GM23248 (cell line): ENCODE measurements around the gene AKAP4. TPM values are rescaled to one million over a fixed set of nuclear protein-coding genes. Genes with fewer than 3 reads are reported as not detected.

ENCODE experiments used
- DNase-seq: peaks from one replicate; pipeline ENCODE4 v3.0.0-alpha.2; 2015
- H2AFZ ChIP-seq: fragments of 200-600 bp; sonication (generic); 2 replicates; pipeline ENCODE4 v1.6.1; 2016; ENCODE audit warnings: antibody characterized with exemption
- H3F3A ChIP-seq: fragments of 200-600 bp; sonication (generic); 2 replicates; pipeline ENCODE4 v1.6.1; 2016; ENCODE audit warnings: mild to moderate bottlenecking, antibody characterized with exemption, mixed run types; ENCODE audit not compliant: insufficient read depth
- H3K27ac ChIP-seq: fragments of 200-600 bp; sonication (generic); 2 replicates; pipeline ENCODE4 v1.5.1; 2016; ENCODE audit warnings: mild to moderate bottlenecking
- H3K27me3 ChIP-seq: fragments of 200-600 bp; sonication (generic); replicated peaks from 2 replicates; pipeline ENCODE4 v1.6.1; 2016; ENCODE audit warnings: mild to moderate bottlenecking; ENCODE audit not compliant: insufficient read depth
- H3K36me3 ChIP-seq: fragments of 200-600 bp; sonication (generic); 2 replicates; pipeline ENCODE4 v1.6.1; 2016; ENCODE audit warnings: low read depth, mild to moderate bottlenecking
- H3K4me1 ChIP-seq: fragments of 200-600 bp; sonication (generic); 2 replicates; pipeline ENCODE4 v1.6.1; 2016; ENCODE audit warnings: mild to moderate bottlenecking; ENCODE audit not compliant: insufficient read depth
- H3K4me2 ChIP-seq: fragments of 200-600 bp; sonication (generic); one replicate; pipeline ENCODE4 v1.6.1; 2016; ENCODE audit warnings: mild to moderate bottlenecking; ENCODE audit not compliant: unreplicated experiment
- H3K4me3 ChIP-seq: fragments of 200-600 bp; sonication (generic); 2 replicates; pipeline ENCODE4 v1.5.1; 2016; ENCODE audit warnings: mild to moderate bottlenecking
- H3K79me2 ChIP-seq: fragments of 200-600 bp; sonication (generic); 2 replicates; pipeline ENCODE4 v1.6.1; 2016; ENCODE audit warnings: mild to moderate bottlenecking; ENCODE audit not compliant: insufficient read depth
- H3K9ac ChIP-seq: fragments of 200-600 bp; sonication (generic); 2 replicates; pipeline ENCODE4 v1.6.1; 2016; ENCODE audit warnings: mild to moderate bottlenecking
- H3K9me2 ChIP-seq: fragments of 200-600 bp; sonication (generic); 2 replicates; pipeline ENCODE4 v1.6.1; 2016; ENCODE audit warnings: mixed run types, mild to moderate bottlenecking, moderate library complexity; ENCODE audit not compliant: insufficient read depth
- H3K9me3 ChIP-seq: fragments of 200-600 bp; sonication (generic); one replicate; pipeline ENCODE4 v1.6.1; 2017; ENCODE audit warnings: low read depth
- H4K20me1 ChIP-seq: fragments of 200-600 bp; sonication (generic); 2 replicates; pipeline ENCODE4 v1.6.0; 2016; ENCODE audit not compliant: insufficient read depth
- EZH2 ChIP-seq: fragments of 200-600 bp; sonication (generic); IDR thresholded peaks from 2 replicates; pipeline ENCODE4 v1.6.1; 2018; ENCODE audit warnings: antibody characterized with exemption, mild to moderate bottlenecking; ENCODE audit not compliant: insufficient read depth, poor library complexity, severe bottlenecking
- EZH2phosphoT487 ChIP-seq: fragments of 200-600 bp; sonication (generic); IDR thresholded peaks from 2 replicates; pipeline ENCODE4 v1.6.1; 2018; ENCODE audit warnings: antibody characterized with exemption, moderate library complexity, mild to moderate bottlenecking, low read depth; ENCODE audit not compliant: insufficient read depth
- WGBS, 2 experiments: methylation state at CpG; one replicate each; pipeline ENCODE4 v1.1.6; 2015 to 2017; ENCODE audit warnings: low lambda C conversion rate in 2 of 2, low coverage in 1 of 2; ENCODE audit errors: missing lambda C conversion rate in 2 of 2; 5-methylcytosine and 5-hydroxymethylcytosine counted together
- in situ Hi-C: fragments of 300-500 bp; cut with MboI; formaldehyde crosslinking; loops from 2 replicates; pipeline ENCODE4 v1.15.0; 2020
- polyA plus RNA-seq: library from polyadenylated mRNA; unstranded; fragments of >200 nt; fragmentation: Nextera tagmentation; extraction: Ambion mirVana; gene quantifications from 2 replicates; pipeline ENCODE4 v1.2.1, GENCODE V29; 2016
- small RNA-seq: library from RNA; depleted of rRNA; stranded (forward); fragments of <200 nt; gene quantifications from one replicate; pipeline ENCODE3, GENCODE V24; 2014; ENCODE audit warnings: low read depth, low replicate concordance
- total RNA-seq: library from RNA; depleted of rRNA; stranded (reverse); fragments of >200 nt; shearing (Covaris generic); gene quantifications from 2 replicates; pipeline ENCODE4 v1.2.3, GENCODE V29; 2014; rRNA removed

AKAP4 gene
- total and polyA plus RNA-seq, 2 experiments from 2014 or later, result not detected

DNA sequence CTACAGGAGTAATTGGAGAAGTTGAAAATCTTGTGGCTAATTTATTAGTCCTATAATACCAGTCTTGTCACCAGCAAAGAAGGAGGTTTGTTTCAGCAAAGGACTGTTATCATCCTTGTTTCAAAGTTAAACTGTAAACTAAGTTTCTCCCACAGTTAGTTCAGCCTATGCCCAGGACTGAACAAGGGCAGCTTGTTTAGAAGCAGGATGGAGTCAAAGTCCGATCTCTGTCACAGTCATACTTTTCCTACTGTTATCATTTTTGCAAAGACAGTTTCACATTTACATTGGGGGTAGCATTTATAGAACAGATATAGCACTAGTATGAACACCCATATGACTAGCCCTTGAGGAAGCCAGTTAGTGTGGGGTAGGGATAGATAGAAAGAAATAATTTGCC, 46.4 kb downstream of the AKAP4 start:
- in situ Hi-C loops, result no loop called here
- H3K36me3 ChIP-seq, result no peaks in the 10 kb centered on the region
- no peak for TF ChIP-seq EZH2phosphoT487
- TF ChIP-seq EZH2, result no peak

DNA sequence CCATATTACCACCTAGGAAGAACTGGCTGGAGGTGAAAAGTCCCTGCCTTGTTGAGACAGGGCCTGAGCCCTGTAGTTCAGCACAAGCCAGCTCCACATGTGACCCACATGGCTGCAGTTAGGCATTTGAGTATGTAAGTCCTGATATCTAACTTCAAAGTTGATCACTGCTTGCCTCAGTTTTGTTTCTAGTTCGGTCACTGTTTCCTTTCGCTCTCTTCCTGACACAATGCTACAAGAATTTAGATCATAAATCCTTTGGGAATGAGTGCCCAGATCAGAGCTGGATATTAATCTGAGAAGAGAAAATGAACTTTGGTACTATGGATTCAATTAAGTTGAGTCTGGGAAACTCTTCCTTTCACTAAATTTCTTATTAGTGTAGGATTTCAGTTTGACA, 48.4 kb downstream of the AKAP4 start:
- in situ Hi-C loops, result no loop called here
- no peak overlapping the region for H2AFZ ChIP-seq
- TF ChIP-seq EZH2, result no peak
- TF ChIP-seq EZH2phosphoT487, result no peak
- no peak overlapping the region for H3K9ac ChIP-seq
- no peak overlapping the region for H3K4me2 ChIP-seq
- H3K27ac ChIP-seq, result no peak overlapping the region
- H3K9me2 ChIP-seq, result no peaks in the 10 kb centered on the region
- no peaks in the 10 kb centered on the region for H3K27me3 ChIP-seq
- no peaks in the 10 kb centered on the region for H3K9me3 ChIP-seq
- H3K79me2 ChIP-seq, result no peaks in the 10 kb centered on the region
- 4 to 9% methylated on average over 2 of the region's 2 CpGs for WGBS, 2 experiments
- H4K20me1 ChIP-seq, result no peaks in the 10 kb centered on the region
- H3K4me1 ChIP-seq, result no peaks in the 10 kb centered on the region
- DNase-seq, result no peak
- H3K4me3 ChIP-seq, result no peak overlapping the region
- H3K36me3 ChIP-seq, result no peaks in the 10 kb centered on the region
- no peaks in the 10 kb centered on the region for H3F3A ChIP-seq

More for the DNA sequence above, 46.4 kb downstream of the AKAP4 start:
- Histone ChIP-seq H3K4me3 (no peak overlapping the region), H3K4me2 (no peak overlapping the region), H3F3A (no peaks in the 10 kb centered on the region), H3K9me2 (no peaks in the 10 kb centered on the region), H3K9me3 (no peaks in the 10 kb centered on the region), H4K20me1 (no peaks in the 10 kb centered on the region), H3K27ac (no peak overlapping the region), H3K4me1 (no peaks in the 10 kb centered on the region), H3K27me3 (no peaks in the 10 kb centered on the region; the same call in 1 of the 2 replicates), H2AFZ (no peak overlapping the region), H3K79me2 (no peaks in the 10 kb centered on the region), H3K9ac (no peak overlapping the region)
- no peak for DNase-seq
- WGBS, 2 experiments, result 67 to 89% methylated on average over 1 of the region's 1 CpG

DNA sequence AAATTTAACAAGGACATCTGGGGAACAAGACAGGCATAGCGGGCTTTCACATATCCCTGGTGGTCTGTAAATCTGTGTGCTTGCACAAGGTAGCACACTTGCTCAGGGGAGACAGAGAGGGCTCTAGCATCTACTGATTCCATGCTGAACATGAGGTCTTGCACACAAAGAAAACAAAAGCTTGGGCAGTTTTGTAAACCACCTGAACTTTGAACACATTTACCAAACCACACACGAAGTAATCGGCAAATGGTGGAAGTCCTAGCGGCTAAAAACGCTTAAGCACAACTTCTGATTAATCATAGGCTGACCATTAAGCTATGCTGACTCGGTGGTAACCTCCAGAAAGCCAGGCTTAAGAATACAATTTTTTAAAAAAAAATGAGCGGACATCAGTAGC, 52.8 kb downstream of the AKAP4 start:
- H3F3A ChIP-seq, result no peaks in the 10 kb centered on the region
- H4K20me1 ChIP-seq, result no peaks in the 10 kb centered on the region
- WGBS, 2 experiments, result 66 to 71% methylated on average over 7 of the region's 7 CpGs
- H3K4me2 ChIP-seq, result no peak overlapping the region
- no peak overlapping the region for H3K4me3 ChIP-seq
- no peaks in the 10 kb centered on the region for H3K9me3 ChIP-seq
- no peak overlapping the region for H2AFZ ChIP-seq
- DNase-seq, result no peak
- no peaks in the 10 kb centered on the region for H3K27me3 ChIP-seq
- in situ Hi-C loops, result no loop called here
- H3K9ac ChIP-seq, result no peak overlapping the region
- no peaks in the 10 kb centered on the region for H3K4me1 ChIP-seq
- no peaks in the 10 kb centered on the region for H3K9me2 ChIP-seq
- H3K36me3 ChIP-seq, result no peaks in the 10 kb centered on the region
- no peak for TF ChIP-seq EZH2
- TF ChIP-seq EZH2phosphoT487, result no peak
- no peak overlapping the region for H3K27ac ChIP-seq
- H3K79me2 ChIP-seq, result no peaks in the 10 kb centered on the region

Small RNA genes within 50 kb of the gene (small RNA-seq; reads per million reads assigned to genes)
- gene PYY3 (not detected), gene RF00019 (not detected)

Other genes with a start within 250 kb of the AKAP4 start
- gene CCNB3, start 3.8 kb upstream of the AKAP4 start, total RNA-seq, result not detected in 2 replicates
- 0.04 and 0.29 TPM in 2 replicates for gene CCNB3, start 3.8 kb upstream of the AKAP4 start, polyA plus RNA-seq